GM18909 (cell line): ENCODE data around the gene FADD.
A peak's percentile ranks its signal among the peaks of the same experiment; 100 is the strongest.
"Not testable (repeated sequence)": the region's sequence is repeated elsewhere in the genome, so short reads cannot be mapped to it uniquely, and the experiment has no call there.

Experiments used
- ATAC-seq: cut with Tn5 transposase; IDR thresholded peaks from one replicate; pipeline ENCODE4 v1.9.1; 2021; ENCODE audit warnings: mild to moderate bottlenecking; ENCODE audit not compliant: unreplicated experiment, poor library complexity

The FADD gene

DNA sequence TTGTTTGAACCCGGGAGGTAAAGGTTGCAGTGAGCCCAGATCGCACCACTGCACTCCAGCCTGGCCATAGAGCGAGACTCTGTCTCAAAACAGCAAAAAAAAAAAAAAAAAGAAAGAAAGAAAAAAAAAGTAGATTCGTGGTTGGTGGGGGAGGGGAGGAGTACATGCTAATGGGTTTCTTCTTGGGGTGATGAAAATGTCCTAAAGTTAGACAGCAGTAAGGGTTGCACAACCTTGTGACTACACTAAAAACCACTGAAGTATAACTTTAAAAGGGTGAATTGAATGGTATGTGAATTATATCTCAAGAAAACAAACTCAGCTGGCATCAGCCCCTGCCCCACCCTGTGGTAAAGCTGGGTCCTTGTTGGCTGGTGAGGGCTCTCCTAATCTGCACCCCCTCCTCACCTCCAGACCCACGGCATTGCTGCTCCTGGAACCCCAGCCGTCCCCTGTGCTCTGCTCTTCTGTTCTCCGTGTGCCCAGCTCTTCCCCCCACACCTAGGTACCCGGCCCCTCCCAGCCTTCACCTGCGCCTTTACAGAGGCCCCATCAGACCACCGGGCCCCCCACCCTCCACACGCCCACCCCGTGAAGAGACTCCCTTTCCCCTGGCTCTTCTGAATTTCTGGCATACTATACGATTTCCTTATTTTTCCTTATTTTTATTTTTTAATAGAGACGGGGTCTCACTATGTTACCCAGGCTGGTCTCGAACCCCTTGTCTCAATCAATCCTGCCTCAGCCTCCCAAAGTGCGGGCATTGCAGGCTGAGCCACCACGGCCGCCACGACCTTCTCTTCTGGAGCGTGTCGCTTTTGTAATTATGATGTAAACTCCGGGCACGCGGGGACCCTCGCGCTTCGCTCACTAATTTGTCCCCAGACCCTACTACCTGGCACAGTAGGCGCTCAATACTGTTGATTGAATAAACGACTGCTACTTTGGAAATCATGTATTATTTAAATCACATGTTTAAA, 924 bp upstream of the FADD start:
- no peak for ATAC-seq

DNA sequence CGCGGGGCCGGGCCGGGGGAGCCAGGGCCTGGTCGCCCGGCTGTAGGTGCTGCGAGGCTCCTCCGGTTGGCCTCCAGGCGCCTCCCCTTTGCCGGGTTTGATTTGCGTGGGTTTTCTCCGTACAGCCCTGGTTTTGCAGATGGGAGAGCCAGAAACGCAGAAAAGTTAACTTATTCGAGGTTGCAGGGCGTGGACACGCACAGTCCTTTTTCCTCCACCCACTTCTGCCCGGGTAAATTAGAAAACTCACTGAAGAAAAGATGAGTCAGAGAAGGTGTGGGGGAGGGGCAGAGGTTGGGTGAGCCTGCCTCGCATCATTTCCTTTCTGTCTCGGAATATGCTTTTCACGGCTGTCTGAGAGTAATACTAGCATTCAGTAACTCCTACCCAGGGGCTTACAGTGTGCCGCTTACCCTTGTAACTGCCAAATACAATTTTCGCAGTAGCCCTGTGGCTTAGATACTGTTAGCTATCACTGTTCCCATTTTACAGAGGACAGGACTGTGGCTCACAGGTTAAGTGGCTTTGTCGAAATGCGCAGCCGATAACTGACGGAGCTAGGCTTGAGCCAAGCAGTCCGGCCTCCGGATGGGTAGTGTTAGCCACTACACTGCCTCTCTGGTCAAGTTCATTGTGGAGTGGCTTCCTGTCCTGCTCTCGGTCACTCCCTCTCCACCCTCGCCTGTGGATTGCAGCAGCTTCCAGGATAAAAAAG, 812 bp downstream of the FADD start:
- ATAC-seq, result peak; percentile 36

DNA sequence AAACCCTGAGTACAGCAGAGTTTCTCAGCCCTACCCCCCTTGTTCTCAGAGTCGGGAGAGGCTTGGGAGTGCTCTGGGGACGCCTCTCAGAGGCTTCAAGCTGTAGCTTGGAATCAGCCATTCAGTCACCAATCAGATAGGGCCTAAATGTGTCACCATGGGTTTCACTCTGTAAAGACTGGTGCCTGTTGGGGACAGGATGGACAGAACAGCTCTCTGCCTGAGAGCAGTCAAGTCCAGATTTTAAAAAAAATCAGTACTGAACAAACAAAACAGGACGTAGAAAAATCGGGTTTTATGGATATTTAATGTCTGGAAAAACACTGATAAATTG, 1.3 kb downstream of the FADD start:
- no peak for ATAC-seq

DNA sequence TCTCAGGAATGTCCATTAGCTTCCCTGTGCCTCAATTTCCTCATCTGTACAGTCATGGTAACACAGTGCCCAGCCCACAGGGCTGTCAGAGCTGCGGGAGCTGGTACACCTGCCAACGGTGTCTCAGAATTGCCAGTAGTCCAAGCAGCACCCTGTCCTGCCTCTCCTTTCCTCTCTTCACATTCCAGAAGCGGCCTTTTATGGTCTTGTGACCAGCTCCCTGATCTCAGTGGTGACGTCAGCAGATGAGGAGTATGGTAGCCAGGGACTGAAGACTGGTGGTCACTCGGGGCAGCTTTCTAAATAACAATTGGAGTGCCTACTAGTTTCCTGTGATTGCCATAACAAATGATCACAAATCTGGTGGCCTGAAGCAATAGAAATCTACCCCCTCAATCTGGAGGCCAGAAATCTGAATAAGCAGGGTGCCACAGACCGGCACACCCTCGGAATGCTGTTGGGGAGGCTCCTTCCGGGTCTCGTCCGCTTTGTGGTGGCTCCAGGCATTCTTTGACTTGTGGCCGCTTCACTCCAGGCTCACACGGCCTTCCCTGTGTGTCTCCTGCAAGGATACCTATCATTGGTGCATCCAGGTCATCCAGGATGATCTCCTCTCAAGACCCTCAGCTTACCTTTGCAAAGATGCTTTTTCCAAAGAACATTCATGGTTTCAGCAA, 2.1 kb downstream of the FADD start:
- ATAC-seq, result no peak

DNA sequence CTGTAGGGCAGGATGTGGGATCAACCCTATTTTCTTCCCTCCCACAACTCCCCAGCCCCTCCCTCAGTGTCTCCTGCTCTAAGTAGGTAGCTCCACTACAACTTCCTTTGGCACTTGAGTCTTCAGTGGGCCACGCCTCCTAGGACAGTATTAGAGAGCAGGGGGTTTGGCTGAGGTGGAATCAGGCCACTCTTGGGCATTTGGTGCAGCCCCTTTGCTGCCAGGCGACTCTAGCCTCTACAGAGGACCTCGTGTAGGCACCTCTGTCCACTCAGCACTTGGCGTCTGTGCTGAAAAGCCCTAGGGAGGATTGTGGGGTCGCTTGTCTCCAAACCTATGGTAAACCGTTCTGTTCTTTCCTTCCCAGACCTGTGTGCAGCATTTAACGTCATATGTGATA, 2.7 kb downstream of the FADD start:
- no peak for ATAC-seq

DNA sequence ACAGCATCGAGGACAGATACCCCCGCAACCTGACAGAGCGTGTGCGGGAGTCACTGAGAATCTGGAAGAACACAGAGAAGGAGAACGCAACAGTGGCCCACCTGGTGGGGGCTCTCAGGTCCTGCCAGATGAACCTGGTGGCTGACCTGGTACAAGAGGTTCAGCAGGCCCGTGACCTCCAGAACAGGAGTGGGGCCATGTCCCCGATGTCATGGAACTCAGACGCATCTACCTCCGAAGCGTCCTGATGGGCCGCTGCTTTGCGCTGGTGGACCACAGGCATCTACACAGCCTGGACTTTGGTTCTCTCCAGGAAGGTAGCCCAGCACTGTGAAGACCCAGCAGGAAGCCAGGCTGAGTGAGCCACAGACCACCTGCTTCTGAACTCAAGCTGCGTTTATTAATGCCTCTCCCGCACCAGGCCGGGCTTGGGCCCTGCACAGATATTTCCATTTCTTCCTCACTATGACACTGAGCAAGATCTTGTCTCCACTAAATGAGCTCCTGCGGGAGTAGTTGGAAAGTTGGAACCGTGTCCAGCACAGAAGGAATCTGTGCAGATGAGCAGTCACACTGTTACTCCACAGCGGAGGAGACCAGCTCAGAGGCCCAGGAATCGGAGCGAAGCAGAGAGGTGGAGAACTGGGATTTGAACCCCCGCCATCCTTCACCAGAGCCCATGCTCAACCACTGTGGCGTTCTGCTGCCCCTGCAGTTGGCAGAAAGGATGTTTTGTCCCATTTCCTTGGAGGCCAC, 3.3 kb downstream of the FADD start:
- no peak for ATAC-seq

DNA sequence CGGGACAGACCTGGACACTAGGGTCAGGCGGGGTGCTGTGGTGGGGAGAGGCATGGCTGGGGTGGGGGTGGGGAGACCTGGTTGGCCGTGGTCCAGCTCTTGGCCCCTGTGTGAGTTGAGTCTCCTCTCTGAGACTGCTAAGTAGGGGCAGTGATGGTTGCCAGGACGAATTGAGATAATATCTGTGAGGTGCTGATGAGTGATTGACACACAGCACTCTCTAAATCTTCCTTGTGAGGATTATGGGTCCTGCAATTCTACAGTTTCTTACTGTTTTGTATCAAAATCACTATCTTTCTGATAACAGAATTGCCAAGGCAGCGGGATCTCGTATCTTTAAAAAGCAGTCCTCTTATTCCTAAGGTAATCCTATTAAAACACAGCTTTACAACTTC, 3.9 kb downstream of the FADD start:
- ATAC-seq, result no peak

DNA sequence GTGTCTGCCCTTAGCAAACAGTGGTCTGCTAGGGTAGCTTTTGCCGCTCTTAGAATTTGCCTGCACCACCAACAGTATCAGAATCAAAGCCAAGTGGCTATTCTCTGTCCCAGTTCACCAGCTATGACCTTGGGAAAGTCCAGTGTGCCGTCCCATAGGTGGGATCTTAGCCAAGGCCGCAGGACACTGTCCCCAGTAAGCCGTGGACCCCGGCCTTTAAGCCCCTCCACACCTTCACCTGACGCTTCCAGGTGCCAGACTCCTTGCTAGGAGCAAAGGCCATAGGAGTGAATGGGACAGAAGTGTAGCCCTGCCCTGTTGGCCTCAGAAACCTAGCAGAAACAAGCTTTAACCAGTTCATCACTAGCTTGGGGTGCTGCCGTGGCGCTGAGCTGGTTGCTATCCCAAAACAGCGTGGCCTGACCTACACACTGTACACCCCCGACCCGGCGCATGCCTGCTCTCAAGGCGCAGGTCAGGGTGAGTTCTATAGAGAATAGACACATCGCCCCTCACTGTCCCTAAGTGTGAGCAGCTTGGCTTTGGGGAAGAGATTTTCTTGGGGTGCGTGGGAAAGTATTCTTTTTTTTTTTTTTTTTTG, 4.5 kb downstream of the FADD start:
- no peak for ATAC-seq

DNA sequence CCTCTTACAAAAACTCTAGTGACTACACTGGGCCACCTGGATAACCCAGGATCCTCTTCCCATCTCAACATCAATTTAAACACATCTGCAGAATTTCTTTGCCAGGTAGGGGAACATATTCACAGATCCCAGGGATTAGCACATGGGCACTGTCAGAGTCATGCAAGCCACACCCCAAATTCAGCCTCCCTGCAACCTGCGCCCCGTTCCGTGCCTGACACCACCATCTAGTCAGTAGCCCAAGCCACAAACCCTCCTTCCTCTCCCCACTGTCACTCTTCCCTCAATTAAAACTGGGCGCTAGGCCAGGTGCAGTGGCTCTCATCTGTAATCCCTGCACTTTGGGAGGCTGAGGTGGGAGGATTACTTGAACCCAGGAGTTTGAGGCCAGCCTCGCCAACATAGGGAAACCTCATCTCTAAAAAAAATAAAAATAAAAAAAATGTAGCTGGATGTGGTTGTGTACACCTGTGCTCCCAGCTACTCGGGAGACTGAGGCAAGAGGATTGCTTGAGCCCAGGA, 6.4 kb downstream of the FADD start:
- no peak for ATAC-seq

DNA sequence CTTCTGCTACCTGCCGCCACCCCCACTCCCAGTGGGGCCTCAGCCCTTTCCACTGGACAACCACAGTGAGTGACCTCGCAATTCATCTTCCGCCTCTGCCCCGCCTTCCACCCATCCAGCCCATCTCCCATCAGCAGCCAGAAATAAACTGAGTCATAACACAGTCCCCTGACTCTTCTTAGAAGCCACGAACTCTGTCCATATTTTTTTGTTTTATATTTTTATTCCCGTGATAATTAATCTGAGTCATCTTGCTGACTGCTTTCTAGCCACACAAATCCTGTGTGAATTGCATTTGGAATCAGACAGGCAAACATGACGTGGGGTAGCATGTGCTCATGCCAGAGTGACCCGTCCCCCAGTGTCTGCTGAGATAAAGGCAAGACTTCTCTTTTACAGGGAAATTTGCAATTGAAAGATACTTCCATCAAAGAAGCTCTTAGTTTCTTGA, 7.0 kb downstream of the FADD start:
- no peak for ATAC-seq

DNA sequence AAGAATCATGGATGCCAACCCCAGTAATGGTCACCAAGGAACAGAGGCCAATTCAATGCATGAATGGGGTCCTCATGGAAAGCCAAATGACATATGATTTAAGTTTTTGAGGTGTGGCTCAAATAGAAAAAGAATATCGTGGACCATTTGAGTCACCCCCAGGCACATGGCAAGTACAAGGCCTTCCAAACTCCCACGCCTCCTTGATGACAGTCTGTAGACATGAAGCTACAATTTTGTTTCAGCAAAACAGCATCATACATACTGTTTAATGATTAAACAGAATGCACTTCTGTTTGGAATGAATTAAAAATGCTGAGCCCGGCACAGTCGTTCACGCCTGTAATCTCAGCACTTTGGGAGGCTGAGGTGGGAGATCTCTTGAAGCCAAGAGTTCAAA, 7.4 kb downstream of the FADD start:
- no peak for ATAC-seq

DNA sequence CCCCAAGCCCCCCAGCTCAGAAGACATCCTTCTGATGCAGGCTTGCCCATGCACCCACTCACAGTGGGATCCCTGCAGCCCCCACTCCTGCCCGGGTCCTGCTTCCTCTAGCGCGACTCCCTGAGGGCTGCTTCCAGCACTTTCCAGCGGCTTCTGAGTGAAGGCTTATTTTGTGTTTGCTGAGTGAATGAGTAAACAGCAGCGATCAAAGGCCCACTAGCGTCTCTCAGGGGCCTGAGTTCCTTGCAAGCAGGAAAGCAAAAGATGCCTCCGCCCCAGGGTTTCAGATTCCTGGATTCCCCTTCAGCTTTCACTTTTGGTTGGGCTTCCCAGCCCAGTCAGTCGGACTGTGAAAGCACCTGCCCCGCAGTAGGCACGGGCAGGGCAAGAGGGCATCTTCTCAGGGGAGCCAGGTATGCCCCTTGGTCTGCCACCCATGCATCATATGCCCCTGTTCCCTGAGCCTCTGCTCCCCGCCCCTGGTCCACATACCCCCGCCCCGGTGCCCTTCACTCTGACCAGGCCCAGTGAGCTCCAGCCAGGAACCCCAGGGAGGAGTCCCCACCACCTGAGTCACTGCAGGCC, 9.2 kb downstream of the FADD start:
- ATAC-seq, result no peak

DNA sequence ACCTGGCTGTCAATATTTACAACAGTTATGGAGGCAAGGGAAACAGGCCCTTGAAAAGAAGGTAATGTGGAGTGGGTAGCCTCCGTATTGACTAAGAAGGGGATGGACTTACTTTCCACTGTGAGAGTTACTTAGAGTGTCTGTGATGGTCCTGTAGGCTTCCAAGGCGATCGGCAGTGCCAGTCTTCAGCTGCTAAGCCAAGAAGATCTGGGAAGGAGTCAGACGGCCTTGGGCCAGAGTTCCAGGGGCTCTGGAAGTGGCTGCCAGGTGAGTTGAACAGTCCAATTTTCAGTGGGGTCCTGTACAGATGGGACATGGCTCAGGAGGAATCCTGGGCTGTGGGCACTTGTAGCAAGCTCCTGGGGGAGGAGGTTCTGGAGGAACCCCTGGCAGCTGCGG, 14.3 kb downstream of the FADD start:
- not testable (repeated sequence) for ATAC-seq

DNA sequence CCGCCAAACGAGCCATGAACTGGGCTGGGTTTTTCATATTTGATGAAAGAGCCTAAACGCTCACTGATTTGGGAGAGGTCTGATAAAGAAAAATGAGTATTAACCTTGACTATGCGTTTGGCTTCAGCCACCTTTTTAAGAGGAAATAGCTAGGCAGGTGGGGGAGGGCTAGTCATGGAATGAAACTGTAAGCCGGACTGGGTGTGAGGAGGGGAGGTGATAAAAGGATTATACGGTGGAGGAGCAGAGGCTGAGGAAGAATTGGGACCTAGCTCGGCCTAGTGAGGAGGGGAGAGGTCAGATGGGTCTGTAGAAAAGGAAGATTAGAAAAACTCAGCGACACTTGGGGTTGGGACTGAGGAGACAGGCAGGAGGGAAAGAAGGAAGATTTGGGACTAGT, 15.0 kb downstream of the FADD start:
- not testable (repeated sequence) for ATAC-seq

DNA sequence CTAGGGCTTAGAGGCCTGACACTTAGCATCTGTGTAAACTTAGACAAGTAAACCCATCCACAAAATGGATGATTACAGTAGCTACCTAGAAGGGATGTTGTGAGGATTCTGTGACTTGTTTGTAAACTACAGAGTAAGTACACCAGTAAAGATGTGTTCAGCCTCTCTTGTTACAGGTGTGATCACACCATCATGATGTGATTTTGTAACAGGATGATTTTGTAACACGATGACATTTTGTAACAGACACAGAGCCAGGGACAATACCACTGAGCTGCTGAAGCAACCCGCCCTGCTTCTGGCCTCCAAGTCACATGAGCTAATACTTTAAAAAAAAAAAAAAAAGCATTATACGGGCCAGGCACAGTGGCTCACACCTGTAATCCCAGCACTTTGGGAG, 17.0 kb downstream of the FADD start:
- no peak for ATAC-seq

DNA sequence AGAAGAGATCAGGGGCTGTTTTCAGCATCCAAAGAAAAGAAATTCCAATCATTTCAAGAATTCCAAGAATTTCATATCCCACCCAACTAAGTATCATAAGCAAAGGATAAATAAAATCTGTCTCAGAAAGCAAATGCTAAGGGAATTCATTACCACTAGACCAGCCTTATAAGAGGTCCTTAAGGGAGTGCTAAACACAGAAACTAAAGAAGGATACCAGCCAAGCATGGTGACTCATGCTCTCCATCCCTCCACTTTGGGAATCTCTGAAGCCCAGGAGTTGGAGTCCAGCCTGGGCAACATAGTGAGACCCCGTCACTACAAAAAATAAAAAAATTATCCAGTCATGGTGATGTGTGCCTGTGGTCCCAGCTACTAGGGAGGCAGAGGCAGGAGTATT, 17.8 kb downstream of the FADD start:
- ATAC-seq, result no peak

DNA sequence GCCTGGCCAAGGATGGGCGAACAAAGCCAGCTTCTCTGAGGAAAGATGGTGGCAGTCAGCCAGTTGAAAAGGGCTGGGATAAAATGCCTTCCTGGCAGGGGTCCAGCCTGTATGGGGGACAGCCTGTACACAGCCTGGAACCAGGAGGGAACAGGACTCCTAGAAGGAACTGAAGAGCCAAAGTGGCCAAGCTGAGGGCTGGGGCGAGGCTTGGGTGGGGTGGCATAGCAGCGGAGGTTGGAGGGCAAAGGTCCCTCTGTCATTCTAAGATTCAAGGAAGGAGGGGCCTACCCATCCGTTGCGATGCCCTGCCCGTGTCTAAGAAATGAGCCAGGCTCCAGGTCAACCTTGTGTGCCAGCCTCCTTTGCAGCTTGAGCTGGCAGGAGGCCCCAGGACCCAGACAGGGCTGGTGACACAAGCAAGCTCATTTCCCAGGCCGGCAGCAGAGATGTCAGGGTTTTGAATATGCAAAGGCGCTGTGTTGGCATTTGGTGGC, 22.6 kb downstream of the FADD start:
- no peak for ATAC-seq

DNA sequence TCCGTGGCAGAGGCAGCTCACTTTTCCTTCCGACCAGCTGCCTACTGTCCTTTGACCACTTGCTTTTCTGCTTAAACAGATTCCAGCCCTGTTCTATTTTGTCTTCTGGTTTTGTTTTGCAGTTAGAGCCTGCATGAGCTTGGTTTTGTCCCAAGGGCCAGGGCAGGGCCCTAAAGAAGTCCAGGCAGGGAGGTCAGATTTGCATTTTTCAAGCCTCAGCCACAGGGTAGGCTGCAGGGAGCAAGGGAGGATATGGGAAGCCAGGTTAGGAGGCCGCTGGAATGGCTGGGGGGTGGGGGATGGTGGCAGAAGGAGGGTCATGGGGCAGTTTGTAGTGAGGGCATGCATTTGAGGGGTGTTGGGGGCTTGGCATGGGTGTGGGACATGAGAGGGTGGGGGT, 23.1 kb downstream of the FADD start:
- ATAC-seq, result no peak

DNA sequence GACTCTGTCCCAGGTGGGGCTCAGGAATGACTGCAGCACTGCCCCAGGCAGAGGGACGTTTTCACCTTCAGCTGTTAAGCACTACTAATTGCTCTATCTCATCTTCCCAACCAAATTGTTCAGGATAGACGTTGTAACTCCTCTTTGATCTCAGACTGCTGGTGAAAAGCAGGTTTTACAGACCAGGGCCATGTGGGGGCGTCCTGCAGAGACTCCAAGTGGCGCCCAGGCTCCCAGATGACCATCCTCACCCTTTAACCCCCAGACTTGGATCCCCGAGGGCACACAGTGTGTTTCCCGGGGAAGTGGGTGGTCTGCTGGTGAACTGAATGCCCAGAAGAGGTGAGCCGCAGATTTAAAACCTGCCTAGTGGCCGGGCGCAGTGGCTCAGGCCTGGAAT, 23.9 kb downstream of the FADD start:
- ATAC-seq, result no peak
